ENCODE data around the gene NAPEPLD.

NAPEPLD gene

DNA sequence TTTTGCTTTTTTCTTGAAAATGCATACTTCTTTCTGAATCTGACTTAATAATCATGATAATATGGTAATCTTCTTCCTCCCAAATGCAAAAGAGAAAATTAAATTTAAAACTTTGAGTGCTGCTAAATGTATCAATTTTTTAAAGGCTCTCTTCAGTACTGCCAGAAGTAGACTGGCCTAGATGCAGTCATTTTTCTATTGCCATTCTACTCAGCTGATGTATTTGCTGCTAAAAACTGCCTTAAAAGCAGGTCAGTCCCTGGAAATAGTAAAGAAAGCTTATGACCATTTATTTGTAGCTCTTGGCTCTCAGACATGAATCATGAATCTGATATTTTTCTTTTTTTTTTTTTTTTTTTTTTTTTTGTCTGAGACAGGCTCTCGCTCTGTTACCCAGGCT, 28.5 kb downstream of the NAPEPLD start:
- WGBS (ENCODE audit: insufficient coverage), result no CpG with 5 or more reads among the region's 1 CpG
- CTCF ChIA-PET, result no interaction called here
- Histone ChIP-seq H3K4me3 (ENCODE audit: control insufficient read depth in 1 of 7, extremely low read depth in 1 of 7, insufficient read depth in 4 of 7, low read depth in 2 of 7, low read length in 6 of 7) (no peak overlapping the region), H3K27ac (ENCODE audit: insufficient read depth in 1 of 2, low read depth in 1 of 2, low read length in 2 of 2, poor library complexity in 1 of 2, severe bottlenecking in 2 of 2) (no peak overlapping the region), H3K27me3 (replicated peaks in 2 of 5; ENCODE audit: control insufficient read depth in 4 of 5, insufficient read depth in 5 of 5, low read length in 4 of 5) (no peaks in the 10 kb centered on the region), H3K4me1 (ENCODE audit: control extremely low read depth in 1 of 4, control insufficient read depth in 4 of 4, insufficient read depth in 4 of 4, low read length in 3 of 4) (peaks cover 0 to 4% (median 0%) of the 10 kb centered on the region in 4 experiments), H3K9me3 (ENCODE audit: control extremely low read depth in 1 of 5, control insufficient read depth in 4 of 5, insufficient read depth in 2 of 5, low read depth in 1 of 5, low read length in 4 of 5) (no peaks in the 10 kb centered on the region), H3K36me3 (ENCODE audit: control insufficient read depth in 4 of 4, insufficient read depth in 4 of 4, low read length in 3 of 4) (peaks cover 6 to 44% (median 26%) of the 10 kb centered on the region in 4 experiments)
- no peak for DNase-seq
- POLR2A ChIA-PET, result no interaction called here

DNA sequence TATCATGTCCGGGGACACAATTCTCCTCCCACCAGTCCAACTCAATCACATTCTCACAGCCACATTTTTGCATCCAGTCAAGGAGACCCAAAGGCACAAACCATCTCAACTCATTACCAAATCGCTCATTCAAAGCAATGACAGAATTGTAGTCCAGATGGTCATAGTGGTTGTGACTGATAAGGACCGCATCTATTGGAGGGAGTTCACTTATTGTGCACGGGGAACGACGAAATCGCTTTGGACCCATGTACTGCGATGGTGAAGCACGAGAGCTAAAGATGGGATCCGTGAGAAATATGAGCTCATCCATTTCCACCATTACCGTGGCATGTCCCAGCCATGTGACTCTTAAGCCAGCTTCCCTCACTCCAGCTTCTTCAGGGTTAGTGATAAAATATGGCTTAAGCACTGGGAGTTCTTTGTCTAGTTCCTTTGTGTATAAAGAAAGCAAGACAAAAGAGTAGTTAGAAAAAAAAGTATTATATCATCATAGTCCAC, 29.1 kb downstream of the NAPEPLD start:
- ChIA-PET CTCF (no interaction called here), POLR2A (no interaction called here)
- peaks cover 6 to 44% (median 27%) of the 10 kb centered on the region in 4 experiments for H3K36me3 ChIP-seq (ENCODE audit: control insufficient read depth in 4 of 4, insufficient read depth in 4 of 4, low read length in 3 of 4)
- H3K27me3 ChIP-seq (replicated peaks in 2 of 5; ENCODE audit: control insufficient read depth in 4 of 5, insufficient read depth in 5 of 5, low read length in 4 of 5), result no peaks in the 10 kb centered on the region
- H3K27ac ChIP-seq (ENCODE audit: insufficient read depth in 1 of 2, low read depth in 1 of 2, low read length in 2 of 2, poor library complexity in 1 of 2, severe bottlenecking in 2 of 2), result no peak overlapping the region
- 100% methylated on average over 10 of the region's 11 CpGs for WGBS (ENCODE audit: insufficient coverage)
- no peak overlapping the region for H3K4me3 ChIP-seq (ENCODE audit: control insufficient read depth in 1 of 7, extremely low read depth in 1 of 7, insufficient read depth in 4 of 7, low read depth in 2 of 7, low read length in 6 of 7)
- H3K4me1 ChIP-seq (ENCODE audit: control extremely low read depth in 1 of 4, control insufficient read depth in 4 of 4, insufficient read depth in 4 of 4, low read length in 3 of 4), result peaks cover 0 to 4% (median 0%) of the 10 kb centered on the region in 4 experiments
- no peak for DNase-seq
- H3K9me3 ChIP-seq (ENCODE audit: control extremely low read depth in 1 of 5, control insufficient read depth in 4 of 5, insufficient read depth in 2 of 5, low read depth in 1 of 5, low read length in 4 of 5), result no peaks in the 10 kb centered on the region

DNA sequence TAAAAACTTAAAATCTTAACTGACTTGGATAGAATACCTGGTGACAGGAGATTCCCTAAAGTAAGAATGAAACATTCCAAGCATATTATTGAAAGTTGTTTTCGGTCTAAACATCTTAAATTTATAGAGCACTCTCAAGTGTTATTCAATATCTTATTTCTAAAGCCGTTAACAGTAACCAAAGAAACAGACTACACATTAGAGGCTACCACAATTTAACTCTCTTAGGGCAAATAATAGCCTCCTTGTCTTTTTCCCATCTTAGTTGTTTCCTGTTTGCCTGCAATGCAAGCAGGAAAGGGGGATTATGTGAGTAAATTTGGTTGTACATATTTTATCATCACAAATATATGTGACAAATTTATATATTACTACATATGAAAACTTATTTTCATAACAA, 31.4 kb downstream of the NAPEPLD start:
- ChIA-PET POLR2A (no interaction called here), CTCF (no interaction called here)
- Histone ChIP-seq H3K4me1 (ENCODE audit: control extremely low read depth in 1 of 4, control insufficient read depth in 4 of 4, insufficient read depth in 4 of 4, low read length in 3 of 4) (no peaks in the 10 kb centered on the region), H3K27ac (ENCODE audit: insufficient read depth in 1 of 2, low read depth in 1 of 2, low read length in 2 of 2, poor library complexity in 1 of 2, severe bottlenecking in 2 of 2) (no peak overlapping the region), H3K4me3 (ENCODE audit: control insufficient read depth in 1 of 7, extremely low read depth in 1 of 7, insufficient read depth in 4 of 7, low read depth in 2 of 7, low read length in 6 of 7) (no peak overlapping the region), H3K9me3 (ENCODE audit: control extremely low read depth in 1 of 5, control insufficient read depth in 4 of 5, insufficient read depth in 2 of 5, low read depth in 1 of 5, low read length in 4 of 5) (no peaks in the 10 kb centered on the region), H3K27me3 (replicated peaks in 2 of 5; ENCODE audit: control insufficient read depth in 4 of 5, insufficient read depth in 5 of 5, low read length in 4 of 5) (no peaks in the 10 kb centered on the region), H3K36me3 (ENCODE audit: control insufficient read depth in 4 of 4, insufficient read depth in 4 of 4, low read length in 3 of 4) (peaks cover 8 to 35% (median 26%) of the 10 kb centered on the region in 4 experiments)
- no peak for DNase-seq
- no CpG with 5 or more reads among the region's 2 CpGs for WGBS (ENCODE audit: insufficient coverage)

DNA sequence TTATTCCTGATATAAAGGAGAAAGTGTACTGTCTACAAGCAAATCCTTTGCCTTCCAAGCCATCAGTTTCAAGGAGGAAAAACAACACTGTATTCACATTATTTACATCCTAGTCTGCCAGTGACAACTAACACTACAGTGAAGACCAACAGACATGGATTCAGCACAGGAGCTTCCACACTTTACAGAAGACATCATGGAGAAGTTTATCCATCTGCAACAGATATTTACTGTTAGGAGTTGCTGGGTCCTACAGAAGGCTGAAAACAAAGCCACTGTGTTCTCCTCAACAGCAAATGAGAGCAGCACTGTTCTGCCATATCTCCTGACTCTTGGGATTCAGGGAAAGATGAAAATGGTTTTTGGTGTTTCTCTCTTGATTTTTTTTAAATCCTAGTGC, 31.9 kb downstream of the NAPEPLD start:
- Histone ChIP-seq H3K4me1 (ENCODE audit: control extremely low read depth in 1 of 4, control insufficient read depth in 4 of 4, insufficient read depth in 4 of 4, low read length in 3 of 4) (no peaks in the 10 kb centered on the region), H3K4me3 (ENCODE audit: control insufficient read depth in 1 of 7, extremely low read depth in 1 of 7, insufficient read depth in 4 of 7, low read depth in 2 of 7, low read length in 6 of 7) (no peak overlapping the region), H3K27me3 (replicated peaks in 2 of 5; ENCODE audit: control insufficient read depth in 4 of 5, insufficient read depth in 5 of 5, low read length in 4 of 5) (no peaks in the 10 kb centered on the region), H3K9me3 (ENCODE audit: control extremely low read depth in 1 of 5, control insufficient read depth in 4 of 5, insufficient read depth in 2 of 5, low read depth in 1 of 5, low read length in 4 of 5) (no peaks in the 10 kb centered on the region), H3K36me3 (ENCODE audit: control insufficient read depth in 4 of 4, insufficient read depth in 4 of 4, low read length in 3 of 4) (peaks cover 8 to 32% (median 23%) of the 10 kb centered on the region in 4 experiments), H3K27ac (ENCODE audit: insufficient read depth in 1 of 2, low read depth in 1 of 2, low read length in 2 of 2, poor library complexity in 1 of 2, severe bottlenecking in 2 of 2) (no peak overlapping the region)
- CTCF ChIA-PET, result no interaction called here
- POLR2A ChIA-PET, result no interaction called here
- DNase-seq, result no peak

DNA sequence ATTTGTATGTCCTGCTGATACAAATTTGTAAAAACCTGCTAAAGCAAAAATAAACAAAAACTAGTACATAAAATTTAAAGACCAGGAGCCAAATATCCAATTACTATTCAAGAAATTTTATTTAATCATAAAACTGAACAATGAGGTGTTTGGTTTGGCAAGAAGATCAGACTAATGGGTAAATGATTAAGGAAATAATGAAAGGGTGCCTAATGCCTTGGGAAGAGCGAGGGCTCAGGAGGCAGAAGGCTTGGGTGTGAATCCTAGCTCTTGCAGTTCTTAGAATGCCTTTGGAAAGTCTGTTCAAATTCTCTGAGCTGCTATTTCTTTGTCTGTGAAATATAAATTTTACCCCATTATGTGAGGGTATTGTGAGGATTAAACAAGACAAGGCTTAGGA, 32.4 kb downstream of the NAPEPLD start:
- DNase-seq, result no peak
- peaks cover 8 to 30% (median 22%) of the 10 kb centered on the region in 4 experiments for H3K36me3 ChIP-seq (ENCODE audit: control insufficient read depth in 4 of 4, insufficient read depth in 4 of 4, low read length in 3 of 4)
- H3K27ac ChIP-seq (ENCODE audit: insufficient read depth in 1 of 2, low read depth in 1 of 2, low read length in 2 of 2, poor library complexity in 1 of 2, severe bottlenecking in 2 of 2), result no peak overlapping the region
- no peaks in the 10 kb centered on the region for H3K9me3 ChIP-seq (ENCODE audit: control extremely low read depth in 1 of 5, control insufficient read depth in 4 of 5, insufficient read depth in 2 of 5, low read depth in 1 of 5, low read length in 4 of 5)
- CTCF ChIA-PET, result no interaction called here
- H3K4me1 ChIP-seq (ENCODE audit: control extremely low read depth in 1 of 4, control insufficient read depth in 4 of 4, insufficient read depth in 4 of 4, low read length in 3 of 4), result no peaks in the 10 kb centered on the region
- POLR2A ChIA-PET, result no interaction called here
- H3K4me3 ChIP-seq (ENCODE audit: control insufficient read depth in 1 of 7, extremely low read depth in 1 of 7, insufficient read depth in 4 of 7, low read depth in 2 of 7, low read length in 6 of 7), result no peak overlapping the region
- WGBS (ENCODE audit: insufficient coverage), result 100% methylated on average over 1 of the region's 1 CpG
- H3K27me3 ChIP-seq (replicated peaks in 2 of 5; ENCODE audit: control insufficient read depth in 4 of 5, insufficient read depth in 5 of 5, low read length in 4 of 5), result no peaks in the 10 kb centered on the region

DNA sequence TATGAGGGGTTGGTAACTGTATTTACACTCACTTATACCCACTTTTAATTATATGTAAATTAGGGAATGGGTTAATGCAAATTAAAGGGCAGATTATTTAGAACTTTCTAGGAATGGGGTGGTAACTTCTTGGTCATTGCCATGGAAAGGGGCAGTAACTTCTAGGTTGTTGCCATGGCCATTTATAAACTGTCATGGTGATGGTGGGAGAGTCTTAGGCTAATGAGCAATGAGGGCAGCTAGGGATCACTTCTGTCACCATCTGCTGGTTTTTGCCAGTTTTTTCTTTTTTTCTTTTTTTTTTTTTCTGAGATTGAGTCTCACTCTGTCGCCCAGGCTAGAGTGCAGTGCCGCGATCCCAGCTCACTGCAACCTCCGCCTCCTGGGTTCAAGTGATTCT, 33.1 kb downstream of the NAPEPLD start:
- H3K27ac ChIP-seq (ENCODE audit: insufficient read depth in 1 of 2, low read depth in 1 of 2, low read length in 2 of 2, poor library complexity in 1 of 2, severe bottlenecking in 2 of 2), result no peak overlapping the region
- peaks cover 8 to 24% (median 17%) of the 10 kb centered on the region in 4 experiments for H3K36me3 ChIP-seq (ENCODE audit: control insufficient read depth in 4 of 4, insufficient read depth in 4 of 4, low read length in 3 of 4)
- no peaks in the 10 kb centered on the region for H3K4me1 ChIP-seq (ENCODE audit: control extremely low read depth in 1 of 4, control insufficient read depth in 4 of 4, insufficient read depth in 4 of 4, low read length in 3 of 4)
- no peaks in the 10 kb centered on the region for H3K27me3 ChIP-seq (replicated peaks in 2 of 5; ENCODE audit: control insufficient read depth in 4 of 5, insufficient read depth in 5 of 5, low read length in 4 of 5)
- no peaks in the 10 kb centered on the region for H3K9me3 ChIP-seq (ENCODE audit: control extremely low read depth in 1 of 5, control insufficient read depth in 4 of 5, insufficient read depth in 2 of 5, low read depth in 1 of 5, low read length in 4 of 5)
- DNase-seq, result no peak
- CTCF ChIA-PET, result no interaction called here
- WGBS (ENCODE audit: insufficient coverage), result 100% methylated on average over 4 of the region's 4 CpGs
- H3K4me3 ChIP-seq (ENCODE audit: control insufficient read depth in 1 of 7, extremely low read depth in 1 of 7, insufficient read depth in 4 of 7, low read depth in 2 of 7, low read length in 6 of 7), result no peak overlapping the region
- POLR2A ChIA-PET, result no interaction called here

DNA sequence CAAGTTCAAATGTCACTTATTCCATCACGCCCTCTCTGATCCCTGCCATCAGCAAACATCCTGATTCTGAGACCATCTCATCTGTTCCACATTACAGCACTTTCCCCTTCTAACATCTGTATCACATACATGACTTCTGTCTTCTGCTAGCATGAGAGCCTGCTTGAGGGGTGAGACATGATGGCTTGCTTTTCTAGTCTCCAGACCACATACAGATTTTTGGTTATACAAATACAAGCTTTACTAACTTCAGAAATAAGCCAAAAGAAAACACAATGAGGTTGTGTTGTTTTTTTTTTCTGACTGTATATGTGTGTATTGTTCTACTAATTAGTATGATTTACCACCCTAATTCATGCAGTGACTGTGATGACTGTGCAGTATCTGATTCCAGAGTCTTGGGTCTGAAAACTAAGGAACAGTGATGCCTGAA, 34.3 kb downstream of the NAPEPLD start:
- no peak overlapping the region for H3K27ac ChIP-seq (ENCODE audit: insufficient read depth in 1 of 2, low read depth in 1 of 2, low read length in 2 of 2, poor library complexity in 1 of 2, severe bottlenecking in 2 of 2)
- ChIA-PET POLR2A (no interaction called here), CTCF (interaction anchor here (0.8 kb wide), 1 partner anchor 8 kb away, joined by 3 read pairs; no protein-coding TSS in a partner anchor)
- no peaks in the 10 kb centered on the region for H3K9me3 ChIP-seq (ENCODE audit: control extremely low read depth in 1 of 5, control insufficient read depth in 4 of 5, insufficient read depth in 2 of 5, low read depth in 1 of 5, low read length in 4 of 5)
- H3K4me3 ChIP-seq (ENCODE audit: control insufficient read depth in 1 of 7, extremely low read depth in 1 of 7, insufficient read depth in 4 of 7, low read depth in 2 of 7, low read length in 6 of 7), result no peak overlapping the region
- H3K4me1 ChIP-seq (ENCODE audit: control extremely low read depth in 1 of 4, control insufficient read depth in 4 of 4, insufficient read depth in 4 of 4, low read length in 3 of 4), result no peaks in the 10 kb centered on the region
- no CpG with 5 or more reads among the region's 1 CpG for WGBS (ENCODE audit: insufficient coverage)
- no peaks in the 10 kb centered on the region for H3K27me3 ChIP-seq (replicated peaks in 2 of 5; ENCODE audit: control insufficient read depth in 4 of 5, insufficient read depth in 5 of 5, low read length in 4 of 5)
- no peak for DNase-seq
- peaks cover 7 to 20% (median 14%) of the 10 kb centered on the region in 4 experiments for H3K36me3 ChIP-seq (ENCODE audit: control insufficient read depth in 4 of 4, insufficient read depth in 4 of 4, low read length in 3 of 4)
